ENCODE measurements around the gene CENPQ.

The CENPQ gene

GRCh38 chr6:49535795-49536194 is 72.6 kb downstream of the CENPQ start:
- H3K36me3 ChIP-seq (ENCODE audit: control insufficient read depth, insufficient read depth, low read length) = no peaks in the 10 kb centered on the region
- no peak overlapping the region for H3K4me3 ChIP-seq (replicated peaks; ENCODE audit: low read depth, low read length)
- no peak for TF ChIP-seq CTCF (IDR thresholded peaks at IDR 0.05; ENCODE audit: insufficient read depth, low read length, poor library complexity, severe bottlenecking)
- no peaks in the 10 kb centered on the region for H3K27me3 ChIP-seq (replicated peaks; ENCODE audit: control insufficient read depth, insufficient read depth, low read length)
- no peak for DNase-seq (ENCODE audit: extremely low read depth, insufficient read length)

- H3K4me3 ChIP-seq (replicated peaks; ENCODE audit: low read depth, low read length) = no peak overlapping the region
- no peaks in the 10 kb centered on the region for H3K27me3 ChIP-seq (replicated peaks; ENCODE audit: control insufficient read depth, insufficient read depth, low read length)
- TF ChIP-seq CTCF (IDR thresholded peaks at IDR 0.05; ENCODE audit: insufficient read depth, low read length, poor library complexity, severe bottlenecking) = no peak
- no peaks in the 10 kb centered on the region for H3K36me3 ChIP-seq (ENCODE audit: control insufficient read depth, insufficient read depth, low read length)
- no peak for DNase-seq (ENCODE audit: extremely low read depth, insufficient read length)
These were observed 75.9 kb downstream of the CENPQ start for GRCh38 chr6:49539102-49539501.

GRCh38 chr6:49540614-49541013 is 77.4 kb downstream of the CENPQ start:
- DNase-seq (ENCODE audit: extremely low read depth, insufficient read length) = no peak
- Histone ChIP-seq H3K36me3 (ENCODE audit: control insufficient read depth, insufficient read depth, low read length) (no peaks in the 10 kb centered on the region), H3K27me3 (replicated peaks; ENCODE audit: control insufficient read depth, insufficient read depth, low read length) (no peaks in the 10 kb centered on the region), H3K4me3 (replicated peaks; ENCODE audit: low read depth, low read length) (no peak overlapping the region)
- TF ChIP-seq CTCF (IDR thresholded peaks at IDR 0.05; ENCODE audit: insufficient read depth, low read length, poor library complexity, severe bottlenecking) = no peak

- no peak for TF ChIP-seq CTCF (IDR thresholded peaks at IDR 0.05; ENCODE audit: insufficient read depth, low read length, poor library complexity, severe bottlenecking)
- Histone ChIP-seq H3K4me3 (replicated peaks; ENCODE audit: low read depth, low read length) (no peak overlapping the region), H3K36me3 (ENCODE audit: control insufficient read depth, insufficient read depth, low read length) (no peaks in the 10 kb centered on the region), H3K27me3 (replicated peaks; ENCODE audit: control insufficient read depth, insufficient read depth, low read length) (no peaks in the 10 kb centered on the region)
- DNase-seq (ENCODE audit: extremely low read depth, insufficient read length) = no peak
These were observed 78.1 kb downstream of the CENPQ start for GRCh38 chr6:49541210-49541724.

GRCh38 chr6:49541936-49542335 is 78.8 kb downstream of the CENPQ start:
- TF ChIP-seq CTCF (IDR thresholded peaks at IDR 0.05; ENCODE audit: insufficient read depth, low read length, poor library complexity, severe bottlenecking) = no peak
- H3K27me3 ChIP-seq (replicated peaks; ENCODE audit: control insufficient read depth, insufficient read depth, low read length) = no peaks in the 10 kb centered on the region
- H3K4me3 ChIP-seq (replicated peaks; ENCODE audit: low read depth, low read length) = no peak overlapping the region
- H3K36me3 ChIP-seq (ENCODE audit: control insufficient read depth, insufficient read depth, low read length) = no peaks in the 10 kb centered on the region
- no peak for DNase-seq (ENCODE audit: extremely low read depth, insufficient read length)

All from GM06990 (cell line).